WTC11 (cell line): Measurements from ENCODE around the gene LMBR1. TPM values are rescaled to one million over a fixed set of nuclear protein-coding genes. Genes with fewer than 3 reads are reported as not detected.

Source experiments
- ATAC-seq: fragments of 200-7000 bp; cut with Tn5 transposase; 2 replicates; pipeline ENCODE4 v1.10.0; 2021; ENCODE audit warnings: mild to moderate bottlenecking, moderate library complexity
- CTCF ChIA-PET: fragments of 300-600 bp; sonication (Branson Sonifier 250); formaldehyde crosslinking; loops from one replicate; lab custom pipeline; 2021; ENCODE audit warnings: antibody characterized with exemption; lab: Charles Lee
- POLR2A ChIA-PET: fragments of 350-600 bp; sonication (Branson Sonifier 250); formaldehyde crosslinking; loops from one replicate; lab custom pipeline; 2021; ENCODE audit warnings: antibody characterized with exemption; lab: Charles Lee
- DNase-seq: peaks from one replicate; pipeline ENCODE4 v3.0.0; 2021; ENCODE audit warnings: low spot score
- H3K27ac Mint-ChIP-seq: 2 replicates; pipeline ENCODE4 v1.8.0; 2021; ENCODE audit warnings: mixed read lengths
- H3K27me3 Mint-ChIP-seq: 2 replicates; pipeline ENCODE4 v1.8.0; 2021; ENCODE audit warnings: low read depth, mild to moderate bottlenecking, moderate library complexity, mixed read lengths
- H3K36me3 Mint-ChIP-seq: 2 replicates; pipeline ENCODE4 v1.8.0; 2021; ENCODE audit warnings: mixed read lengths
- H3K4me1 Mint-ChIP-seq: 2 replicates; pipeline ENCODE4 v1.8.0; 2022; ENCODE audit warnings: mixed read lengths
- H3K4me3 Mint-ChIP-seq: 2 replicates; pipeline ENCODE4 v1.8.0; 2021; ENCODE audit warnings: mild to moderate bottlenecking, moderate library complexity, mixed read lengths
- H3K9me3 Mint-ChIP-seq: 2 replicates; pipeline ENCODE4 v1.8.0; 2021; ENCODE audit warnings: mixed read lengths
- CREB1 ChIP-seq: sonication (generic); formaldehyde crosslinking; IDR thresholded peaks from 2 replicates; pipeline ENCODE4 v1.8.0; 2023; ENCODE audit warnings: mild to moderate bottlenecking, missing genetic modification reagents
- CTCF ChIP-seq: fragments of 200-600 bp; IDR thresholded peaks from 2 replicates; pipeline ENCODE4 v1.8.0; 2022; ENCODE audit warnings: antibody characterized with exemption
- E2F5 ChIP-seq: sonication (generic); formaldehyde crosslinking; IDR thresholded peaks from 2 replicates; pipeline ENCODE4 v1.8.1; 2022; ENCODE audit warnings: mild to moderate bottlenecking, moderate library complexity, missing genetic modification reagents
- GTF2I ChIP-seq: fragments of 250-450 bp; sonication (Bioruptor Pico); conservative IDR thresholded peaks from 2 replicates; pipeline ENCODE4 v1.4.0; 2021; ENCODE audit warnings: mild to moderate bottlenecking
- JUN ChIP-seq: sonication (generic); formaldehyde crosslinking; IDR thresholded peaks from 2 replicates; pipeline ENCODE4 v1.8.0; 2023; ENCODE audit warnings: mild to moderate bottlenecking, missing genetic modification reagents
- MLX ChIP-seq: sonication (generic); formaldehyde crosslinking; IDR thresholded peaks from 2 replicates; pipeline ENCODE4 v1.8.1; 2023; ENCODE audit warnings: mild to moderate bottlenecking, missing genetic modification reagents, moderate library complexity
- MXD4 ChIP-seq: fragments of 250-450 bp; sonication (Bioruptor Pico); IDR thresholded peaks from 2 replicates; pipeline ENCODE4 v1.8.0; 2021; ENCODE audit warnings: mild to moderate bottlenecking, moderate library complexity, borderline replicate concordance
- MYBL2 ChIP-seq: sonication (generic); formaldehyde crosslinking; IDR thresholded peaks from 2 replicates; pipeline ENCODE4 v1.8.1; 2023; ENCODE audit warnings: mild to moderate bottlenecking, moderate library complexity, missing genetic modification reagents
- NFATC4 ChIP-seq: fragments of 250-450 bp; sonication (Bioruptor Pico); IDR thresholded peaks from 2 replicates; pipeline ENCODE4 v1.9.0; 2021; ENCODE audit warnings: mild to moderate bottlenecking
- NFYB ChIP-seq: sonication (generic); formaldehyde crosslinking; conservative IDR thresholded peaks from 2 replicates; pipeline ENCODE4 v1.8.0; 2022; ENCODE audit warnings: low read depth, missing genetic modification reagents
- SMAD4 ChIP-seq: sonication (generic); formaldehyde crosslinking; IDR thresholded peaks from 2 replicates; pipeline ENCODE4 v1.8.0; 2022; ENCODE audit warnings: mild to moderate bottlenecking, missing genetic modification reagents
- SOX15 ChIP-seq: fragments of 250-450 bp; sonication (Bioruptor Pico); IDR thresholded peaks from 2 replicates; pipeline ENCODE4 v1.9.0; 2021; ENCODE audit warnings: mild to moderate bottlenecking
- TCF7 ChIP-seq: sonication (generic); formaldehyde crosslinking; IDR thresholded peaks from 2 replicates; pipeline ENCODE4 v1.8.0; 2022; ENCODE audit warnings: mild to moderate bottlenecking, low read depth, missing genetic modification reagents, moderate library complexity
- ZNF423 ChIP-seq: fragments of 250-450 bp; sonication (Bioruptor Pico); IDR thresholded peaks from 2 replicates; pipeline ENCODE4 v2.1.2; 2022; ENCODE audit warnings: mild to moderate bottlenecking, moderate library complexity
- ZNF532 ChIP-seq: fragments of 250-450 bp; sonication (Bioruptor Pico); IDR thresholded peaks from 2 replicates; pipeline ENCODE4 v1.9.0; 2021; ENCODE audit warnings: mild to moderate bottlenecking, borderline replicate concordance
- total RNA-seq: library from RNA; stranded (reverse); gene quantifications from 3 replicates; pipeline ENCODE4 v1.2.3, GENCODE V29; 2021
- TF ChIP-seq, protein P1 (sequence below): fragments of 250-450 bp; sonication (Bioruptor Pico); IDR thresholded peaks from 2 replicates; pipeline ENCODE4 v1.9.0; 2021; ENCODE audit warnings: mild to moderate bottlenecking
- TF ChIP-seq, protein P2 (sequence below): sonication (generic); formaldehyde crosslinking; IDR thresholded peaks from 2 replicates; pipeline ENCODE4 v1.8.1; 2023; ENCODE audit warnings: mild to moderate bottlenecking, missing genetic modification reagents, moderate library complexity
- TF ChIP-seq, protein P3 (sequence below): sonication (generic); formaldehyde crosslinking; IDR thresholded peaks from 2 replicates; pipeline ENCODE4 v1.8.1; 2023; ENCODE audit warnings: mild to moderate bottlenecking, moderate library complexity, missing genetic modification reagents

LMBR1 gene
- total RNA-seq, 1 experiment from 2014 or later = 55.6 TPM

- TF ChIP-seq, protein P1, sequence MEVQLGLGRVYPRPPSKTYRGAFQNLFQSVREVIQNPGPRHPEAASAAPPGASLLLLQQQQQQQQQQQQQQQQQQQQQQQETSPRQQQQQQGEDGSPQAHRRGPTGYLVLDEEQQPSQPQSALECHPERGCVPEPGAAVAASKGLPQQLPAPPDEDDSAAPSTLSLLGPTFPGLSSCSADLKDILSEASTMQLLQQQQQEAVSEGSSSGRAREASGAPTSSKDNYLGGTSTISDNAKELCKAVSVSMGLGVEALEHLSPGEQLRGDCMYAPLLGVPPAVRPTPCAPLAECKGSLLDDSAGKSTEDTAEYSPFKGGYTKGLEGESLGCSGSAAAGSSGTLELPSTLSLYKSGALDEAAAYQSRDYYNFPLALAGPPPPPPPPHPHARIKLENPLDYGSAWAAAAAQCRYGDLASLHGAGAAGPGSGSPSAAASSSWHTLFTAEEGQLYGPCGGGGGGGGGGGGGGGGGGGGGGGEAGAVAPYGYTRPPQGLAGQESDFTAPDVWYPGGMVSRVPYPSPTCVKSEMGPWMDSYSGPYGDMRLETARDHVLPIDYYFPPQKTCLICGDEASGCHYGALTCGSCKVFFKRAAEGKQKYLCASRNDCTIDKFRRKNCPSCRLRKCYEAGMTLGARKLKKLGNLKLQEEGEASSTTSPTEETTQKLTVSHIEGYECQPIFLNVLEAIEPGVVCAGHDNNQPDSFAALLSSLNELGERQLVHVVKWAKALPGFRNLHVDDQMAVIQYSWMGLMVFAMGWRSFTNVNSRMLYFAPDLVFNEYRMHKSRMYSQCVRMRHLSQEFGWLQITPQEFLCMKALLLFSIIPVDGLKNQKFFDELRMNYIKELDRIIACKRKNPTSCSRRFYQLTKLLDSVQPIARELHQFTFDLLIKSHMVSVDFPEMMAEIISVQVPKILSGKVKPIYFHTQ (CRISPR knock-in tag) = no peak
- TF ChIP-seq SMAD4 (CRISPR knock-in tag) = no peak
- TF ChIP-seq, all 79 proteins: peak for 0
Measured at GRCh38 chr7:156928406-156928747, 35.4 kb upstream of the LMBR1 start (continued).

DNA sequence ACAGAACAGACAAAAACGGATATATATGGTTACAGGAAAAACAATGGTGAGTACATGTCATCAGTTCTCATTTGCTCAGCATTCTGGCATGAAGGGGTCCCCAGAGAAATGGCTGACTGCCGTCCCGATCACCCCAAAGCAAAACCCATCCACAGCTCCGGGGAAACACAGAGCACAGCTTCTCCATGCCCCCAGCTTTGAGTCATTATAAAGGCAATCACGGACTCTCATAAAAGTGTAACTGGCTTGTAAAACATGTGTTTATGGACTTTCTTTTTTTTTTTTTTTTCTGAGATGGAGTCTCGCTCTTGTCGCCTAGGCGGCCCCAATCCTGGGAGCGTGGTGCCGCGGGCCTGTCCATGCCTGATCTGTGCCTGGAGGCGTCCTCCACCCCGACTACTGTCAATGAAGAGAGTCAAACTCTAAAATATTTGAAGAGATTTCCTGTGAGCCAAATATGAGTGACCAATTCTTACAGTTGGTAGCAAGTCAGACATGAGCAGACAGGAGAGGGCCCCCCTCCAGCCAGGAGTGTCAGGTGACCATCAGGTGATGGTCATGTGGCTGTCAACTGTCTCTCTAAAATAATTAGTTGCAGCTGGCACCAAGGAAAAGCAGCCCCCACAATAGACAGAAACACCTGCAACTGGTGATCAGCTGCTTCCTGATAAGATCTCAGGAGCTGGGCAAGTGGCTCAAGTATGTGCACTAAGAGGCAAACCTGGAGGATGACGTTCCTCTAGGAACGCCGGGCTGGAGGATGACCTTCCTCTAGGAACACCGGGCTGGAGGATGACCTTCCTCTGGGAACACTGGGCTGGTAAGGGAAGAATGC lies 34.8 kb upstream of the LMBR1 start:
- ATAC-seq (no peak), DNase-seq (no peak)
- CTCF ChIA-PET = interaction anchor here (1.5 kb wide), 1 partner anchor 15 kb away, joined by 4 read pairs; no protein-coding TSS in a partner anchor
- TF ChIP-seq, protein P2, sequence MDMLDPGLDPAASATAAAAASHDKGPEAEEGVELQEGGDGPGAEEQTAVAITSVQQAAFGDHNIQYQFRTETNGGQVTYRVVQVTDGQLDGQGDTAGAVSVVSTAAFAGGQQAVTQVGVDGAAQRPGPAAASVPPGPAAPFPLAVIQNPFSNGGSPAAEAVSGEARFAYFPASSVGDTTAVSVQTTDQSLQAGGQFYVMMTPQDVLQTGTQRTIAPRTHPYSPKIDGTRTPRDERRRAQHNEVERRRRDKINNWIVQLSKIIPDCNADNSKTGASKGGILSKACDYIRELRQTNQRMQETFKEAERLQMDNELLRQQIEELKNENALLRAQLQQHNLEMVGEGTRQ (CRISPR knock-in tag) = no peak
- TF ChIP-seq GTF2I (CRISPR knock-in tag) (no peak), E2F5 (CRISPR knock-in tag) (no peak), JUN (CRISPR knock-in tag) (no peak), CREB1 (CRISPR knock-in tag) (no peak), MLX (no peak), NFATC4 (CRISPR knock-in tag) (no peak), ZNF423 (CRISPR knock-in tag) (no peak), NFYB (CRISPR knock-in tag) (no peak), MYBL2 (CRISPR knock-in tag) (no peak), CTCF (no peak), SOX15 (CRISPR knock-in tag) (no peak), MXD4 (CRISPR knock-in tag) (no peak), ZNF532 (no peak), TCF7 (no peak)
- TF ChIP-seq, protein P1 (CRISPR knock-in tag) = no peak
- TF ChIP-seq, protein P3, sequence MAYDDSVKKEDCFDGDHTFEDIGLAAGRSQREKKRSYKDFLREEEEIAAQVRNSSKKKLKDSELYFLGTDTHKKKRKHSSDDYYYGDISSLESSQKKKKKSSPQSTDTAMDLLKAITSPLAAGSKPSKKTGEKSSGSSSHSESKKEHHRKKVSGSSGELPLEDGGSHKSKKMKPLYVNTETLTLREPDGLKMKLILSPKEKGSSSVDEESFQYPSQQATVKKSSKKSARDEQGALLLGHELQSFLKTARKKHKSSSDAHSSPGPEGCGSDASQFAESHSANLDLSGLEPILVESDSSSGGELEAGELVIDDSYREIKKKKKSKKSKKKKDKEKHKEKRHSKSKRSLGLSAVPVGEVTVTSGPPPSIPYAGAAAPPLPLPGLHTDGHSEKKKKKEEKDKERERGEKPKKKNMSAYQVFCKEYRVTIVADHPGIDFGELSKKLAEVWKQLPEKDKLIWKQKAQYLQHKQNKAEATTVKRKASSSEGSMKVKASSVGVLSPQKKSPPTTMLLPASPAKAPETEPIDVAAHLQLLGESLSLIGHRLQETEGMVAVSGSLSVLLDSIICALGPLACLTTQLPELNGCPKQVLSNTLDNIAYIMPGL = no peak

More for the DNA sequence above, 34.8 kb upstream of the LMBR1 start:
- POLR2A ChIA-PET = interaction anchor here (0.7 kb wide), 2 partner anchors 57 to 83 kb away, joined by 3 to 4 read pairs; no protein-coding TSS in a partner anchor
- Mint-ChIP-seq H3K4me1 (peaks cover 6% of the 10 kb centered on the region), H3K27ac (no peak overlapping the region), H3K4me3 (no peak overlapping the region), H3K36me3 (no peaks in the 10 kb centered on the region), H3K27me3 (no peaks in the 10 kb centered on the region), H3K9me3 (peaks cover 3% of the 10 kb centered on the region)
